ENCODE measurements around the gene MEMO1.

DNA sequence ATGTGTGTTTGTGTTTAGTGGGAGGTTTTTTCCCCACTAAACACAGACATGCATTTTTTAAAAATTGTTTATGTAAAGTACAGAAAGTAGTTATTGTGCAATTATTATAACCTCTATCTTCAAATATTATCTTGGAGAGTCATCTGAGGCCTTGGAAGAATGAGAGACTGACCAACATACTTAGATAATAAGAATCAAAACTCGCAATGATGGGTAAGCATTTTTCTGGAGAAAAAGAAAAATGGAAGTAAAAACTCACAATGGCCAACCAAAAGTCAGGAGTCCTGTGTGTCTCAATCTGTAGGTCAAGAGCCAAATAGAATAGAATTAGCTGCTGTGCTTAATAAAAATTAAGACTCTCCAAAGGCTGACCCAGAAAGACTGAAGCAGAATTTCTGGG, 43.0 kb downstream of the MEMO1 start:
- TF ChIP-seq, protein P1, sequence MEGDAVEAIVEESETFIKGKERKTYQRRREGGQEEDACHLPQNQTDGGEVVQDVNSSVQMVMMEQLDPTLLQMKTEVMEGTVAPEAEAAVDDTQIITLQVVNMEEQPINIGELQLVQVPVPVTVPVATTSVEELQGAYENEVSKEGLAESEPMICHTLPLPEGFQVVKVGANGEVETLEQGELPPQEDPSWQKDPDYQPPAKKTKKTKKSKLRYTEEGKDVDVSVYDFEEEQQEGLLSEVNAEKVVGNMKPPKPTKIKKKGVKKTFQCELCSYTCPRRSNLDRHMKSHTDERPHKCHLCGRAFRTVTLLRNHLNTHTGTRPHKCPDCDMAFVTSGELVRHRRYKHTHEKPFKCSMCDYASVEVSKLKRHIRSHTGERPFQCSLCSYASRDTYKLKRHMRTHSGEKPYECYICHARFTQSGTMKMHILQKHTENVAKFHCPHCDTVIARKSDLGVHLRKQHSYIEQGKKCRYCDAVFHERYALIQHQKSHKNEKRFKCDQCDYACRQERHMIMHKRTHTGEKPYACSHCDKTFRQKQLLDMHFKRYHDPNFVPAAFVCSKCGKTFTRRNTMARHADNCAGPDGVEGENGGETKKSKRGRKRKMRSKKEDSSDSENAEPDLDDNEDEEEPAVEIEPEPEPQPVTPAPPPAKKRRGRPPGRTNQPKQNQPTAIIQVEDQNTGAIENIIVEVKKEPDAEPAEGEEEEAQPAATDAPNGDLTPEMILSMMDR (IDR thresholded peaks at IDR 0.05): no peak
- no peak for TF ChIP-seq JAZF1 (CRISPR knock-in tag; IDR thresholded peaks at IDR 0.05)
- TF ChIP-seq, protein P2, sequence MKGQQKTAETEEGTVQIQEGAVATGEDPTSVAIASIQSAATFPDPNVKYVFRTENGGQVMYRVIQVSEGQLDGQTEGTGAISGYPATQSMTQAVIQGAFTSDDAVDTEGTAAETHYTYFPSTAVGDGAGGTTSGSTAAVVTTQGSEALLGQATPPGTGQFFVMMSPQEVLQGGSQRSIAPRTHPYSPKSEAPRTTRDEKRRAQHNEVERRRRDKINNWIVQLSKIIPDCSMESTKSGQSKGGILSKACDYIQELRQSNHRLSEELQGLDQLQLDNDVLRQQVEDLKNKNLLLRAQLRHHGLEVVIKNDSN (CRISPR knock-in tag; IDR thresholded peaks at IDR 0.05): no peak
- TF ChIP-seq, protein P3, sequence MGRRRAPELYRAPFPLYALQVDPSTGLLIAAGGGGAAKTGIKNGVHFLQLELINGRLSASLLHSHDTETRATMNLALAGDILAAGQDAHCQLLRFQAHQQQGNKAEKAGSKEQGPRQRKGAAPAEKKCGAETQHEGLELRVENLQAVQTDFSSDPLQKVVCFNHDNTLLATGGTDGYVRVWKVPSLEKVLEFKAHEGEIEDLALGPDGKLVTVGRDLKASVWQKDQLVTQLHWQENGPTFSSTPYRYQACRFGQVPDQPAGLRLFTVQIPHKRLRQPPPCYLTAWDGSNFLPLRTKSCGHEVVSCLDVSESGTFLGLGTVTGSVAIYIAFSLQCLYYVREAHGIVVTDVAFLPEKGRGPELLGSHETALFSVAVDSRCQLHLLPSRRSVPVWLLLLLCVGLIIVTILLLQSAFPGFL (CRISPR knock-in tag; IDR thresholded peaks at IDR 0.05; ENCODE audit: borderline replicate concordance): no peak
- TF ChIP-seq SMAD3 (CRISPR knock-in tag; IDR thresholded peaks at IDR 0.05; ENCODE audit: borderline replicate concordance): no peak
- no peak for TF ChIP-seq ZNF219 (CRISPR knock-in tag; IDR thresholded peaks at IDR 0.05; ENCODE audit: borderline replicate concordance)
- no peak for TF ChIP-seq ZNF232 (CRISPR knock-in tag; IDR thresholded peaks at IDR 0.05)
- TF ChIP-seq EMX1 (CRISPR knock-in tag; IDR thresholded peaks at IDR 0.05): no peak
- TF ChIP-seq, protein P4, sequence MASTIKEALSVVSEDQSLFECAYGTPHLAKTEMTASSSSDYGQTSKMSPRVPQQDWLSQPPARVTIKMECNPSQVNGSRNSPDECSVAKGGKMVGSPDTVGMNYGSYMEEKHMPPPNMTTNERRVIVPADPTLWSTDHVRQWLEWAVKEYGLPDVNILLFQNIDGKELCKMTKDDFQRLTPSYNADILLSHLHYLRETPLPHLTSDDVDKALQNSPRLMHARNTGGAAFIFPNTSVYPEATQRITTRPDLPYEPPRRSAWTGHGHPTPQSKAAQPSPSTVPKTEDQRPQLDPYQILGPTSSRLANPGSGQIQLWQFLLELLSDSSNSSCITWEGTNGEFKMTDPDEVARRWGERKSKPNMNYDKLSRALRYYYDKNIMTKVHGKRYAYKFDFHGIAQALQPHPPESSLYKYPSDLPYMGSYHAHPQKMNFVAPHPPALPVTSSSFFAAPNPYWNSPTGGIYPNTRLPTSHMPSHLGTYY (CRISPR knock-in tag; IDR thresholded peaks at IDR 0.05): no peak
- TF ChIP-seq ZNF121 (CRISPR knock-in tag; IDR thresholded peaks at IDR 0.05): no peak

All from WTC11 (cell line).